Anterior cingulate cortex (tissue), 58 donors: ENCODE measurements around the gene NPY2R.

Experiments
- DNase-seq, 58 donors: peaks; one replicate each; lab custom pipeline; 2025; lab: John Stamatoyannopoulos, UW

Gene NPY2R

GRCh38 chr4:155248002-155248896 is 39.8 kb downstream of the NPY2R start:
- no peak for DNase-seq

GRCh38 chr4:155249016-155249566 is 40.7 kb downstream of the NPY2R start:
- no peak for DNase-seq

- no peak for DNase-seq
Observed at GRCh38 chr4:155252327-155252726, 43.9 kb downstream of the NPY2R start.

GRCh38 chr4:155263480-155263879 is 55.0 kb downstream of the NPY2R start:
- no peak for DNase-seq

- DNase-seq = no peak
Observed at GRCh38 chr4:155265113-155265512, 56.7 kb downstream of the NPY2R start.
